ENCODE data around the gene KMT2B. TPM values are rescaled to one million over a fixed set of nuclear protein-coding genes. Genes with fewer than 3 reads are reported as not detected.

The KMT2B gene
- total RNA-seq, 1 experiment from 2014 or later = 10.8 TPM

GRCh38 chr19:35775298-35776101 is 57.7 kb downstream of the KMT2B start, which contains the start of gene ARHGAP33:
Gene ARHGAP33 (plus strand): TSS chr19:35775564. CDS start chr19:35775659, 95 bp downstream.
- peak within 1 kb of the TSS; percentile 98 for H3K4me2 ChIP-seq (ENCODE audit: low read length)
- POLR2A ChIA-PET (ENCODE audit: unreplicated experiment) = interaction anchor here (0.5 to 0.6 kb wide), 2 partner anchors 35 to 832 kb away, joined by 3 to 4 read pairs; no protein-coding TSS in a partner anchor

DNA sequence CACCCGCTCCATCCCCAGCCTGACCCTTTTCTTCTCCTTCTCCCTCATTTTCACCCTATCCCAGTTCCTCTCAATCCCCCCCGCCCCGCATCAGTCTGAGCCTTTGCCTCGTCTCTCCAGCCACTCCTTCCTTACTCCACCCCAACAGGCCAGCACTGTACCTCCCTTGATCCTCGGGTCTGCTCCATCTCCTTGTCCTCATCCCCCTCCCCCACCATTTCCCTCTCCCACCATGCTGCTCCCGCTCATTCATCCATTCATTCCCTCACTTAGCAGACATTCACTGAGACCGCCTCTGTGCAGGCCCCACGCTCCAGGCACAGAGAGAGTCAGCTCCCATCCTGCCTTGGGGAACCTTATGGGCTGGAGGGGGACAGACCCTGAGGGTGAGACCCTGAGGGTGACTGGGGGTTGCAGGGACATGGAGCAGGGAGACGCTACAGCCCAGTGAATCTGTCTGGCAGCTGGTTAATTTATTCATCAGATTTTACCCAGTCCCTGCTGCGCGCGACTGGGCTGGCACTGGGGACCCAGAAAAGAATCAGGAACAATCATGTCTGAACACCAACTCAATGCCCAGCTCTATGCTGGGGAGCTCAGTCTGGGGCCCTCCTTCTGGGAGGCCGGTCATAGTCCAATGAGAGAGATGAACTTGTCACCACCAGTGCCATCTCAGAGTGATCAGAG is 58.4 kb downstream of the KMT2B start:
- POLR2A ChIA-PET (ENCODE audit: unreplicated experiment) = interaction anchor here (0.6 kb wide), 1 partner anchor 36 kb away, joined by 3 read pairs; no protein-coding TSS in a partner anchor
- no peaks in the 10 kb centered on the region for H3K27me3 ChIP-seq (ENCODE audit: low read length)
- H2AFZ ChIP-seq (ENCODE audit: low read length) = no peak overlapping the region
- no peak for ATAC-seq
- H3K36me3 ChIP-seq (ENCODE audit: low read depth, low read length) = no peaks in the 10 kb centered on the region
- peak overlapping the region; percentile 98 for H3K4me2 ChIP-seq (ENCODE audit: low read length)
- no peak overlapping the region for H3K27ac ChIP-seq (ENCODE audit: low read length)
- H3K9ac ChIP-seq (ENCODE audit: low read length) = 0 out of 2 replicates have a peak overlapping the region, but pooled peaks have one; percentile 17
- no peaks in the 10 kb centered on the region for H3K9me2 ChIP-seq (replicated peaks; ENCODE audit: low read length)
- TF ChIP-seq EZH2phosphoT487 (IDR thresholded peaks at IDR 0.05; ENCODE audit: borderline replicate concordance, low read length) (no peak), EZH2 (IDR thresholded peaks at IDR 0.05; ENCODE audit: low read length, unreplicated experiment) (no peak)
- TF ChIP-seq, protein P1, sequence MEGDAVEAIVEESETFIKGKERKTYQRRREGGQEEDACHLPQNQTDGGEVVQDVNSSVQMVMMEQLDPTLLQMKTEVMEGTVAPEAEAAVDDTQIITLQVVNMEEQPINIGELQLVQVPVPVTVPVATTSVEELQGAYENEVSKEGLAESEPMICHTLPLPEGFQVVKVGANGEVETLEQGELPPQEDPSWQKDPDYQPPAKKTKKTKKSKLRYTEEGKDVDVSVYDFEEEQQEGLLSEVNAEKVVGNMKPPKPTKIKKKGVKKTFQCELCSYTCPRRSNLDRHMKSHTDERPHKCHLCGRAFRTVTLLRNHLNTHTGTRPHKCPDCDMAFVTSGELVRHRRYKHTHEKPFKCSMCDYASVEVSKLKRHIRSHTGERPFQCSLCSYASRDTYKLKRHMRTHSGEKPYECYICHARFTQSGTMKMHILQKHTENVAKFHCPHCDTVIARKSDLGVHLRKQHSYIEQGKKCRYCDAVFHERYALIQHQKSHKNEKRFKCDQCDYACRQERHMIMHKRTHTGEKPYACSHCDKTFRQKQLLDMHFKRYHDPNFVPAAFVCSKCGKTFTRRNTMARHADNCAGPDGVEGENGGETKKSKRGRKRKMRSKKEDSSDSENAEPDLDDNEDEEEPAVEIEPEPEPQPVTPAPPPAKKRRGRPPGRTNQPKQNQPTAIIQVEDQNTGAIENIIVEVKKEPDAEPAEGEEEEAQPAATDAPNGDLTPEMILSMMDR (conservative IDR thresholded peaks at IDR 0.05; ENCODE audit: low read depth, low read length) = no peak
- no peaks in the 10 kb centered on the region for H3K9me3 ChIP-seq (ENCODE audit: low read length)
- no peaks in the 10 kb centered on the region for H3K79me2 ChIP-seq (ENCODE audit: low read length)
- H3K4me1 ChIP-seq (ENCODE audit: insufficient read depth, low read length) = peaks cover 7% of the 10 kb centered on the region
- H4K20me1 ChIP-seq (ENCODE audit: low read length) = no peaks in the 10 kb centered on the region
- no peaks in the 10 kb centered on the region for H3F3A ChIP-seq (ENCODE audit: low read length, unreplicated experiment)
- DNase-seq = no peak
- intact Hi-C loops (cut with micrococcal nuclease) = no loop called here
- peak overlapping the region; percentile 66 for H3K4me3 ChIP-seq (ENCODE audit: low read length)
- no TSS peak for BruUV-seq (replicated peaks)
- CTCF ChIA-PET = no interaction called here

More at GRCh38 chr19:35775298-35776101, 57.7 kb downstream of the KMT2B start, which contains the start of gene ARHGAP33:
- no peaks in the 10 kb centered on the region for H3K9me2 ChIP-seq (replicated peaks; ENCODE audit: low read length)
- ATAC-seq (peak; percentile 93), DNase-seq (peak; percentile 97)
- H3K27ac ChIP-seq (ENCODE audit: low read length) = no peak within 1 kb of the TSS
- no peaks in the 10 kb centered on the region for H3K36me3 ChIP-seq (ENCODE audit: low read depth, low read length)
- no peaks in the 10 kb centered on the region for H3K79me2 ChIP-seq (ENCODE audit: low read length)
- no peaks in the 10 kb centered on the region for H3F3A ChIP-seq (ENCODE audit: low read length, unreplicated experiment)
- CTCF ChIA-PET = no interaction called here
- peaks cover 7% of the 10 kb centered on the region for H3K4me1 ChIP-seq (ENCODE audit: insufficient read depth, low read length)
- no peaks in the 10 kb centered on the region for H4K20me1 ChIP-seq (ENCODE audit: low read length)
- peak within 1 kb of the TSS; percentile 17; the same call in 1 of the 2 replicates for H3K9ac ChIP-seq (ENCODE audit: low read length)
- no TSS peak for BruUV-seq (replicated peaks)
- H3K9me3 ChIP-seq (ENCODE audit: low read length) = no peaks in the 10 kb centered on the region
- peak within 1 kb of the TSS; percentile 65 for H2AFZ ChIP-seq (ENCODE audit: low read length)
- H3K27me3 ChIP-seq (ENCODE audit: low read length) = no peaks in the 10 kb centered on the region
- TF ChIP-seq, protein P1 (conservative IDR thresholded peaks at IDR 0.05; ENCODE audit: low read depth, low read length) = no peak
- no peak for TF ChIP-seq EZH2phosphoT487 (IDR thresholded peaks at IDR 0.05; ENCODE audit: borderline replicate concordance, low read length)
- TF ChIP-seq EZH2 (IDR thresholded peaks at IDR 0.05; ENCODE audit: low read length, unreplicated experiment) = no peak
- intact Hi-C loops (cut with micrococcal nuclease) = loop anchor here (2.0 kb wide), 1 partner anchor 35 kb away; no protein-coding TSS in a partner anchor
- H3K4me3 ChIP-seq (ENCODE audit: low read length) = peak within 1 kb of the TSS; percentile 66

Measured in PC-3 (cell line).